ENCODE results near the gene NUDT8. TPM values are rescaled to one million over a fixed set of nuclear protein-coding genes. Genes with fewer than 3 reads are reported as not detected.
A peak's percentile ranks its signal among the peaks of the same experiment; 100 is the strongest.
"Not testable (repeated sequence)": the region's sequence is repeated elsewhere in the genome, so short reads cannot be mapped to it uniquely, and the experiment has no call there.

Gene NUDT8
- total RNA-seq, 1 donor from 2014 or later: 22.2 TPM

- no peaks in the 10 kb centered on the region for H3K9me3 Mint-ChIP-seq
- H3K4me1 Mint-ChIP-seq (ENCODE audit: low read depth): peaks cover 15% of the 10 kb centered on the region
- DNase-seq (ENCODE audit: low spot score): no peak
- intact Hi-C loops (cut with micrococcal nuclease): loop anchor here (10.0 kb wide), 1 partner anchor 81 kb away; no protein-coding TSS in a partner anchor
- H3K36me3 Mint-ChIP-seq (ENCODE audit: low read depth): no peaks in the 10 kb centered on the region
- H3K4me3 Mint-ChIP-seq (ENCODE audit: low read depth): no peak overlapping the region
- no peaks in the 10 kb centered on the region for H3K27me3 Mint-ChIP-seq (ENCODE audit: low read depth)
- H3K27ac Mint-ChIP-seq: no peak overlapping the region
Observed at GRCh38 chr11:67644042-67644441, 14.3 kb upstream of the NUDT8 start.

- Mint-ChIP-seq H3K9me3 (no peaks in the 10 kb centered on the region), H3K27ac (no peak overlapping the region), H3K36me3 (ENCODE audit: low read depth) (no peaks in the 10 kb centered on the region), H3K27me3 (ENCODE audit: low read depth) (no peaks in the 10 kb centered on the region), H3K4me1 (ENCODE audit: low read depth) (peaks cover 13% of the 10 kb centered on the region), H3K4me3 (ENCODE audit: low read depth) (no peak overlapping the region)
- no peak for DNase-seq (ENCODE audit: low spot score)
- intact Hi-C loops (cut with micrococcal nuclease): loop anchor here (10.0 kb wide), 1 partner anchor 82 kb away; no protein-coding TSS in a partner anchor
Observed at GRCh38 chr11:67642173-67643120, 12.7 kb upstream of the NUDT8 start.

GRCh38 chr11:67641338-67642172 lies 11.8 kb upstream of the NUDT8 start:
- intact Hi-C loops (cut with micrococcal nuclease): loop anchor here (10.0 kb wide), 1 partner anchor 83 kb away; no protein-coding TSS in a partner anchor
- H3K4me1 Mint-ChIP-seq (ENCODE audit: low read depth): peaks cover 13% of the 10 kb centered on the region
- no peaks in the 10 kb centered on the region for H3K9me3 Mint-ChIP-seq
- no peak overlapping the region for H3K4me3 Mint-ChIP-seq (ENCODE audit: low read depth)
- H3K27ac Mint-ChIP-seq: no peak overlapping the region
- DNase-seq (ENCODE audit: low spot score): no peak
- no peaks in the 10 kb centered on the region for H3K36me3 Mint-ChIP-seq (ENCODE audit: low read depth)
- no peaks in the 10 kb centered on the region for H3K27me3 Mint-ChIP-seq (ENCODE audit: low read depth)

- DNase-seq (ENCODE audit: low spot score): no peak
- Mint-ChIP-seq H3K27ac (no peak overlapping the region), H3K4me1 (ENCODE audit: low read depth) (peaks cover 6% of the 10 kb centered on the region), H3K36me3 (ENCODE audit: low read depth) (no peaks in the 10 kb centered on the region), H3K27me3 (ENCODE audit: low read depth) (no peaks in the 10 kb centered on the region), H3K9me3 (no peaks in the 10 kb centered on the region), H3K4me3 (ENCODE audit: low read depth) (no peak overlapping the region)
- intact Hi-C loops (cut with micrococcal nuclease): loop anchor here (10.0 kb wide), 1 partner anchor 84 kb away; no protein-coding TSS in a partner anchor
Observed at GRCh38 chr11:67640758-67641337, 11.1 kb upstream of the NUDT8 start.

- no peaks in the 10 kb centered on the region for H3K36me3 Mint-ChIP-seq (ENCODE audit: low read depth)
- peak; percentile 50 for DNase-seq (ENCODE audit: low spot score)
- no peaks in the 10 kb centered on the region for H3K9me3 Mint-ChIP-seq
- no peak overlapping the region for H3K4me3 Mint-ChIP-seq (ENCODE audit: low read depth)
- H3K27me3 Mint-ChIP-seq (ENCODE audit: low read depth): no peaks in the 10 kb centered on the region
- intact Hi-C loops (cut with micrococcal nuclease): loop anchor here (10.0 kb wide), 1 partner anchor 85 kb away; no protein-coding TSS in a partner anchor
- peaks cover 6% of the 10 kb centered on the region for H3K4me1 Mint-ChIP-seq (ENCODE audit: low read depth)
- H3K27ac Mint-ChIP-seq: no peak overlapping the region
Observed at GRCh38 chr11:67640021-67640757, 10.5 kb upstream of the NUDT8 start.

GRCh38 chr11:67639438-67639859 lies 9.7 kb upstream of the NUDT8 start, which contains the start of gene TBX10:
TSS of gene TBX10 (minus strand) at chr11:67639763. CDS start at chr11:67639472, 291 bp downstream.
- Mint-ChIP-seq H3K4me1 (ENCODE audit: low read depth) (peaks cover 6% of the 10 kb centered on the region), H3K9me3 (no peaks in the 10 kb centered on the region), H3K27ac (no peak within 1 kb of the TSS), H3K27me3 (ENCODE audit: low read depth) (no peaks in the 10 kb centered on the region), H3K4me3 (ENCODE audit: low read depth) (no peak within 1 kb of the TSS), H3K36me3 (ENCODE audit: low read depth) (no peaks in the 10 kb centered on the region)
- DNase-seq (ENCODE audit: low spot score): no peak
- intact Hi-C loops (cut with micrococcal nuclease): no loop called here

- no peaks in the 10 kb centered on the region for H3K36me3 Mint-ChIP-seq (ENCODE audit: low read depth)
- no peak overlapping the region for H3K27ac Mint-ChIP-seq
- peaks cover 6% of the 10 kb centered on the region for H3K4me1 Mint-ChIP-seq (ENCODE audit: low read depth)
- no peak for DNase-seq (ENCODE audit: low spot score)
- no peaks in the 10 kb centered on the region for H3K27me3 Mint-ChIP-seq (ENCODE audit: low read depth)
- H3K4me3 Mint-ChIP-seq (ENCODE audit: low read depth): no peak overlapping the region
- H3K9me3 Mint-ChIP-seq: no peaks in the 10 kb centered on the region
- intact Hi-C loops (cut with micrococcal nuclease): no loop called here
Observed at GRCh38 chr11:67638535-67639437, 9.0 kb upstream of the NUDT8 start.

GRCh38 chr11:67637441-67637840 lies 7.7 kb upstream of the NUDT8 start:
- H3K4me1 Mint-ChIP-seq (ENCODE audit: low read depth); intact Hi-C loops (cut with micrococcal nuclease); H3K27me3 Mint-ChIP-seq (ENCODE audit: low read depth); H3K36me3 Mint-ChIP-seq (ENCODE audit: low read depth); DNase-seq (ENCODE audit: low spot score); H3K4me3 Mint-ChIP-seq (ENCODE audit: low read depth); H3K9me3 Mint-ChIP-seq; H3K27ac Mint-ChIP-seq: not testable (repeated sequence)

- Mint-ChIP-seq H3K4me3 (ENCODE audit: low read depth) (no peak overlapping the region), H3K36me3 (ENCODE audit: low read depth) (no peaks in the 10 kb centered on the region)
- intact Hi-C loops (cut with micrococcal nuclease): no loop called here
Observed at GRCh38 chr11:67636962-67637361, 7.2 kb upstream of the NUDT8 start.

GRCh38 chr11:67635231-67635521 lies 5.4 kb upstream of the NUDT8 start:
- H3K36me3 Mint-ChIP-seq (ENCODE audit: low read depth): no peaks in the 10 kb centered on the region
- no peaks in the 10 kb centered on the region for H3K9me3 Mint-ChIP-seq
- DNase-seq (ENCODE audit: low spot score): no peak
- intact Hi-C loops (cut with micrococcal nuclease): no loop called here
- no peaks in the 10 kb centered on the region for H3K27me3 Mint-ChIP-seq (ENCODE audit: low read depth)
- H3K4me3 Mint-ChIP-seq (ENCODE audit: low read depth): no peak overlapping the region
- H3K4me1 Mint-ChIP-seq (ENCODE audit: low read depth): peaks cover 12% of the 10 kb centered on the region
- no peak overlapping the region for H3K27ac Mint-ChIP-seq

More at GRCh38 chr11:67636962-67637361, 7.2 kb upstream of the NUDT8 start:
- Mint-ChIP-seq H3K4me1 (ENCODE audit: low read depth) (peaks cover 6% of the 10 kb centered on the region), H3K9me3 (no peaks in the 10 kb centered on the region), H3K27ac (no peak overlapping the region), H3K27me3 (ENCODE audit: low read depth) (no peaks in the 10 kb centered on the region)
- DNase-seq (ENCODE audit: low spot score): no peak
